ENCODE results near the gene ERCC3. TPM values are rescaled to one million over a fixed set of nuclear protein-coding genes. Genes with fewer than 3 reads are reported as not detected.

The ERCC3 gene
- total and polyA plus RNA-seq, 2 of the 13 experiments (the other 11 are each of a cell fraction or from before 2014, with no cell fraction given), result 49.7 to 64.6 TPM

GRCh38 chr2:127293748-127294562 lies at the start of gene ERCC3 (continued):
- TF ChIP-seq, protein P1, sequence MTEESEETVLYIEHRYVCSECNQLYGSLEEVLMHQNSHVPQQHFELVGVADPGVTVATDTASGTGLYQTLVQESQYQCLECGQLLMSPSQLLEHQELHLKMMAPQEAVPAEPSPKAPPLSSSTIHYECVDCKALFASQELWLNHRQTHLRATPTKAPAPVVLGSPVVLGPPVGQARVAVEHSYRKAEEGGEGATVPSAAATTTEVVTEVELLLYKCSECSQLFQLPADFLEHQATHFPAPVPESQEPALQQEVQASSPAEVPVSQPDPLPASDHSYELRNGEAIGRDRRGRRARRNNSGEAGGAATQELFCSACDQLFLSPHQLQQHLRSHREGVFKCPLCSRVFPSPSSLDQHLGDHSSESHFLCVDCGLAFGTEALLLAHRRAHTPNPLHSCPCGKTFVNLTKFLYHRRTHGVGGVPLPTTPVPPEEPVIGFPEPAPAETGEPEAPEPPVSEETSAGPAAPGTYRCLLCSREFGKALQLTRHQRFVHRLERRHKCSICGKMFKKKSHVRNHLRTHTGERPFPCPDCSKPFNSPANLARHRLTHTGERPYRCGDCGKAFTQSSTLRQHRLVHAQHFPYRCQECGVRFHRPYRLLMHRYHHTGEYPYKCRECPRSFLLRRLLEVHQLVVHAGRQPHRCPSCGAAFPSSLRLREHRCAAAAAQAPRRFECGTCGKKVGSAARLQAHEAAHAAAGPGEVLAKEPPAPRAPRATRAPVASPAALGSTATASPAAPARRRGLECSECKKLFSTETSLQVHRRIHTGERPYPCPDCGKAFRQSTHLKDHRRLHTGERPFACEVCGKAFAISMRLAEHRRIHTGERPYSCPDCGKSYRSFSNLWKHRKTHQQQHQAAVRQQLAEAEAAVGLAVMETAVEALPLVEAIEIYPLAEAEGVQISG (CRISPR knock-in tag; IDR thresholded peaks at IDR 0.05), result peak; percentile 96
- TF ChIP-seq, protein P2, sequence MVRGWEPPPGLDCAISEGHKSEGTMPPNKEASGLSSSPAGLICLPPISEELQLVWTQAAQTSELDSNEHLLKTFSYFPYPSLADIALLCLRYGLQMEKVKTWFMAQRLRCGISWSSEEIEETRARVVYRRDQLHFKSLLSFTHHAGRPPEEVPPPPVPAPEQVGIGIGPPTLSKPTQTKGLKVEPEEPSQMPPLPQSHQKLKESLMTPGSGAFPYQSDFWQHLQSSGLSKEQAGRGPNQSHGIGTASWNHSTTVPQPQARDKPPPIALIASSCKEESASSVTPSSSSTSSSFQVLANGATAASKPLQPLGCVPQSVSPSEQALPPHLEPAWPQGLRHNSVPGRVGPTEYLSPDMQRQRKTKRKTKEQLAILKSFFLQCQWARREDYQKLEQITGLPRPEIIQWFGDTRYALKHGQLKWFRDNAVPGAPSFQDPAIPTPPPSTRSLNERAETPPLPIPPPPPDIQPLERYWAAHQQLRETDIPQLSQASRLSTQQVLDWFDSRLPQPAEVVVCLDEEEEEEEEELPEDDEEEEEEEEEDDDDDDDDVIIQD (CRISPR knock-in tag; IDR thresholded peaks at IDR 0.05; ENCODE audit: low read depth), result peak; percentile 38; the same call in 1 of the 2 replicates
- TF ChIP-seq ZNF225 (CRISPR knock-in tag; IDR thresholded peaks at IDR 0.05), result peak; percentile 53; the same call in 1 of the 2 replicates
- TF ChIP-seq ETV5 (CRISPR knock-in tag; IDR thresholded peaks at IDR 0.05; ENCODE audit: borderline replicate concordance), result peak; percentile 93
- peak; percentile 64 for TF ChIP-seq REXO4 (CRISPR knock-in tag; IDR thresholded peaks at IDR 0.05; ENCODE audit: borderline replicate concordance)
- peak; percentile 15; the same call in 1 of the 2 replicates for TF ChIP-seq HMG20B (CRISPR knock-in tag; conservative IDR thresholded peaks at IDR 0.05)
- peak; percentile 89 for TF ChIP-seq HBP1 (CRISPR knock-in tag; IDR thresholded peaks at IDR 0.05; ENCODE audit: low read depth)
- TF ChIP-seq BCLAF1 (IDR thresholded peaks at IDR 0.05), result no peak
- peak; percentile 93 for TF ChIP-seq ZMAT3 (CRISPR knock-in tag; conservative IDR thresholded peaks at IDR 0.05)
- peak; percentile 34; the same call in 1 of the 2 replicates for TF ChIP-seq NFYB (CRISPR knock-in tag; IDR thresholded peaks at IDR 0.05)
- TF ChIP-seq HMG20A (CRISPR knock-in tag; IDR thresholded peaks at IDR 0.05; ENCODE audit: borderline replicate concordance), result 0 out of 2 replicates have a peak, but pooled peaks have one; percentile 17
- no peak for TF ChIP-seq ZNF841 (CRISPR knock-in tag; IDR thresholded peaks at IDR 0.05; ENCODE audit: borderline replicate concordance)
- 0 out of 2 replicates have a peak, but pooled peaks have one; percentile 75 for TF ChIP-seq ZNF589 (CRISPR knock-in tag; conservative IDR thresholded peaks at IDR 0.05)
- TF ChIP-seq ZNF430 (CRISPR knock-in tag; IDR thresholded peaks at IDR 0.05), result peak; percentile 88
- TF ChIP-seq, protein P3, sequence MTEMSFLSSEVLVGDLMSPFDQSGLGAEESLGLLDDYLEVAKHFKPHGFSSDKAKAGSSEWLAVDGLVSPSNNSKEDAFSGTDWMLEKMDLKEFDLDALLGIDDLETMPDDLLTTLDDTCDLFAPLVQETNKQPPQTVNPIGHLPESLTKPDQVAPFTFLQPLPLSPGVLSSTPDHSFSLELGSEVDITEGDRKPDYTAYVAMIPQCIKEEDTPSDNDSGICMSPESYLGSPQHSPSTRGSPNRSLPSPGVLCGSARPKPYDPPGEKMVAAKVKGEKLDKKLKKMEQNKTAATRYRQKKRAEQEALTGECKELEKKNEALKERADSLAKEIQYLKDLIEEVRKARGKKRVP (CRISPR knock-in tag; IDR thresholded peaks at IDR 0.05), result peak in 1 of 2 experiments; percentile 39; a peak in 1 of 4 replicates
- no peak for TF ChIP-seq NAIF1 (CRISPR knock-in tag; IDR thresholded peaks at IDR 0.05; ENCODE audit: borderline replicate concordance)
- no peak for TF ChIP-seq EHMT2 (IDR thresholded peaks at IDR 0.05; ENCODE audit: borderline replicate concordance, low read depth, low read length)
- peak; percentile 37 for TF ChIP-seq TAF15 (IDR thresholded peaks at IDR 0.05; ENCODE audit: low read depth, low read length, poor library complexity, severe bottlenecking)
- peak; percentile 84; the same call in 1 of the 2 replicates for TF ChIP-seq ZNF879 (CRISPR knock-in tag; IDR thresholded peaks at IDR 0.05)
